Left lobe of liver (tissue), 2 donors: ENCODE measurements around the gene FAM221B. TPM values are rescaled to one million over a fixed set of nuclear protein-coding genes. Genes with fewer than 3 reads are reported as not detected.

Experiments
- ATAC-seq: fragments of 200-7000 bp; cut with Tn5 transposase; one replicate; pipeline ENCODE4 v1.9.1; 2020; ENCODE audit warnings: mild to moderate bottlenecking, moderate library complexity
- DNase-seq: peaks from one replicate; pipeline ENCODE4 v3.0.0-alpha.2; 2020; ENCODE audit warnings: low spot score
- total RNA-seq: library from RNA; stranded (reverse); gene quantifications from one replicate; pipeline ENCODE4 v1.2.1, GENCODE V29; 2021
- donor health status: DM: no; HTN: no; CAD: no; lungs with moderate emphysema.
- donor health status: DM: no; HTN: yes; CAD: no.

FAM221B gene
- total RNA-seq, 1 donor from 2014 or later = not detected

GRCh38 chr9:35847792-35848572 lies 19.4 kb upstream of the FAM221B start:
- no peak for ATAC-seq
- no peak for DNase-seq

- DNase-seq (no peak), ATAC-seq (no peak)
Measured at GRCh38 chr9:35845824-35846771, 17.6 kb upstream of the FAM221B start.

GRCh38 chr9:35844628-35845270 lies 16.2 kb upstream of the FAM221B start:
- DNase-seq = no peak
- peak; percentile 67 for ATAC-seq

- ATAC-seq (no peak), DNase-seq (no peak)
Measured at GRCh38 chr9:35842795-35843194, 14.3 kb upstream of the FAM221B start.

DNA sequence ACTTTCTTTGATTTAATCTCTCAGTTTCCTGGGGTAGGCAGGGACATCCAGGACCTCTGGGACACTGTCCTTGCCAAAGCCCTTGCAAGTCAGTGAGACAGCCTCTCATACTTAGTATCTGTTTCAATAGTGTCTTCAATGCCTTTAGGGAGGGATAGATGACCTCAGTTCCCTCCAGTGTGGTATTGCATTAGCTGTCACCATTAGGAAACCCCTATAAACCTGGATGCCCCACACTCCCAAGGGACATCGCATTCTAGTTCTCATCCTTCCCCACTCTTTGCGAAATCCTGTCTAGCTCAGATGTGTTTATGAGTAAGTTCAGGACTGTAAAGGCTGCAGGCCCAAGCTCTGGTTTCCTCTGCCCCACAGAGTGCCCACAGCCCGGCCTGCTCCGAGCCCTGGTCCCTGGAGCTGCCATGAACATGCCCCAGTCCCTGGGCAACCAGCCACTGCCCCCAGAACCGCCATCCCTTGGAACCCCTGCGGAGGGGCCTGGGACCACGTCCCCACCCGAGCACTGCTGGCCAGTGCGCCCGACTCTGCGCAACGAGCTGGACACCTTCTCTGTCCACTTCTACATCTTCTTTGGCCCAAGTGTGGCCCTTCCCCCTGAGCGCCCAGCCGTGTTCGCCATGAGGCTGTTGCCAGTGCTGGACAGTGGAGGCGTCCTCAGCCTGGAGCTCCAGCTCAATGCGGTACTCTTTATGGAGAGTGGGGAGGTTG lies 13.7 kb upstream of the FAM221B start:
- no peak for ATAC-seq

GRCh38 chr9:35841645-35841900 lies 13.0 kb upstream of the FAM221B start:
- ATAC-seq (no peak), DNase-seq (no peak)

More for the DNA sequence above, 13.7 kb upstream of the FAM221B start:
- no peak for DNase-seq

DNA sequence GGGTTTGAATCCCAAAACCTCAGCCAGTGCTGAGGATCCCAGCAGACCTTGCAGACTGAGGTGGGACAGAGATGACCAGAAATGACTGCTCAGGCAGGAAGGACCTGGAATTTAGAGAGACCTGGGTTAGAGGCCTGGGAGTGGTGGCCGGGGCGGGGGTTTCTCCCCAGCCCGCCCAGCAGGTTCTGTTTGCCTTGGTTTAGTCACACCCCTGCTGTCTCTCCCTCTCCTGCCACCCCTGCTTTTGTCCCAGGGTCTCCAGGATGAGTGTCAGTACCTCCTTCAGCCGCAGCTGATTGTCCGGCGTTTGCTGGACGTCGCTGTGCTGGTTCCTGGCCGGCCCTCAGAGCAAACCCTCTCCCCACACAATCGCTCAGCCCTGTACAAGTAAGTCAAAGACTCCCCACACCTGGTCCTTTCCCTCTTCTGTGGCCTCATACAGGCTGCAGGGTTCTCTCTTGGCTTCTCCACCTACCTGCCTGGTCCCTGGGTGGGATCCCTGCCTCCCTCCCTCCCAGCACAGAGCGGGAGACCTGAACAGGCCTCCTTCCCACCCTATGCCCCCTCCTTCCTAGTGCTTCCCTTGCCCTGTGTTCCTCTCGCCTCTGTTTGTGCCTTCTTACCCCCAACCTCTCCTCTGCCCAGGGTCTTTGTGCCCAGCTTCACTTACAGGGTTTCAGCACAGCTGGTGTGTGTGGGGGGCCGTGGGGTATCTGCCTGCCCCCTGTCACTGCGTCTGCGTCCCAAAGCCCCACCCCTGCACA lies 12.5 kb upstream of the FAM221B start:
- ATAC-seq (no peak), DNase-seq (no peak)

GRCh38 chr9:35839926-35840325 lies 11.4 kb upstream of the FAM221B start:
- no peak for DNase-seq
- no peak for ATAC-seq

GRCh38 chr9:35836595-35836994 lies 8.1 kb upstream of the FAM221B start:
- no peak for DNase-seq

GRCh38 chr9:35835766-35836165 lies 7.2 kb upstream of the FAM221B start:
- peak; percentile 76 for ATAC-seq
- no peak for DNase-seq

More at GRCh38 chr9:35836595-35836994, 8.1 kb upstream of the FAM221B start:
- no peak for ATAC-seq

DNA sequence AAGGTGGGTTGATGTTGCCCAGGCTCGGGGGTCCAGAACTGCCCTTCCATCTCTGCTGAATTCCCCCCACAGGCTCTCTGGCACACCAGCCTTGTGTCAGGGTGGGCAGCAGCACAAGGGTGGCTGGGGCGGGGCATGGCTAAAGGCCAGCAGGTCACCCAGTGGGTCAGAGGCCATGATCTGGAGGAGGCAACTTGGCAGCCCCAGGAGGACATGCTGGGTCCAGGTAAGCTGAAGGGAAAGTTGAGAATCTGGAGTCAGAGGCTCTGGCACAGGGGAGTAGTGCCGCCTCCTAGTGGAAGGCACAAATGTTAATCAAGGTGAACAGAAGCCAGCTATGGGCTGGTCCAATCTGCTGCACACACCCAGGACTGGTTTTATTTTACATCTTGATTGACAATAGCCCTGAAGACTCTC lies 6.7 kb upstream of the FAM221B start:
- DNase-seq (no peak), ATAC-seq (peak; percentile 13)

DNA sequence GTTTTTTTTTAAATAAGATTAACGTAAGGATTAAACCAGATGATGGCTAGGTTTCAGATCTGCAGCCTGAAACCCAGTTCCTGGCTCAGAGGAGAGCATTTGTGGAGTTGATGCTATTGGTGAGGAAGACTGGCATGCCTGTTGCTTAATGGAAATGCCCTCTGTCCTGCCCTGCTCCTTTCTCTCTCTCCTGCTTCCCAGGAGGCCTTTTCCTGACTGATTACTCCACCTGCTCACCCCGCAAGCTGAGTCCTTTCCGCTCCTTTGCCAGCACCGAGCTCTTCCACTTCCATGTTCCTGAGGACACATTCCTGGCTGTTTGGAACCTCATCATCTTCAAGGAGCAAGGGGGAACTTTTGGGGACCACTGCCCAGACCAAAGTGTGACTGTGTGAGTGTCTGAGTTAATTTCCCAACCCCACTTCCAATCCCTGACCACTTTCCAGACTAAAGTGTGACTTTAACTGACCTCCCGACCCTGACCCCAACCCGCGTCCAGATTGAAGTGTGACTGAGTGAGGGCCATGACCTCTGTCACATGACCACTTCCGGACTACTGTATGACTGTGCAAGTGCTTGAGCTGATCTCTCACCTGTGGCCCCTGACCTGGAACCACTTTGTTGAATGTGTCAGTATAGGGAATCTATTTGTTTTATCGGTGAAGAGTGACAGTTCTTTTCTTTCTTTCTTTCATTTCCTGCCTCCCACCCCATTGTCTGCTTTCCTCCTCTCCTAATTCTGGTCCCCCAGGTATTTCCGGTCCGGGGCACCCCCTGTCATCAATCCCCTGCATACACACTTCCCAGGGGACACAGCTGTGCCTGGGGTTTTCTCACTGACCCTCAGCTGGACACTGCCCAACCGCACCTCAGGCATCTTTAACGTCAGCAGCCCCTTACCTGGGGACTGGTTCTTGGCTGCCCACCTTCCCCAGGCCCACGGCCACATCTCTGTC lies 6.0 kb upstream of the FAM221B start:
- peak; percentile 66 for ATAC-seq
- DNase-seq = peak; percentile 74

DNA sequence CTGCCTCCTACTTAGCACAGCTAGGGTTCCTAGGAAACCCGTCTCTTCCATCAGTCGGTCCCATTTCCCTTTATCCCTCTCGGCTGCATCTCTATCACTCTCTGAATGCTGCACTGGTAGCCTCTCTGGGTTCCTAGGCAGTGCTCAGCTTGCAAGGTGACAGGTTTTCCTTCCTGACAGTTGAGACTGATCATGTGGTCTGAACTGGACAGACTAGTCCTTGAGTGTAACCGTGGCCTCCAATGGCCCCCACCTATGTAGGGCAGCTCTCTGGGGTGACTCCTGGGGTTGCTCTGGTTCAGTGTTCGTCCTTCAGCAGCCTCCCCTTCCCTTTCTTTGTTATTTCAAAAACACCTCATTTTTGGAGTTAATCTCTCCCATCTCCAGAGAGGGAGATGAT lies 4.3 kb upstream of the FAM221B start:
- ATAC-seq (no peak), DNase-seq (no peak)

- DNase-seq (no peak), ATAC-seq (no peak)
Measured at GRCh38 chr9:35831040-35831439, 2.5 kb upstream of the FAM221B start.

GRCh38 chr9:35829764-35830096 lies 1.2 kb upstream of the FAM221B start:
- no peak for DNase-seq
- no peak for ATAC-seq

- peak; percentile 95 for DNase-seq
- ATAC-seq = peak; percentile 91
Measured at GRCh38 chr9:35829084-35829763, 692 bp upstream of the FAM221B start, which contains the start of gene TMEM8B. TSS of gene TMEM8B (plus strand) at chr9:35829228. CDS start at chr9:35829448, 220 bp downstream.

GRCh38 chr9:35827486-35827885 lies 1.0 kb downstream of the FAM221B start:
- ATAC-seq = no peak

DNA sequence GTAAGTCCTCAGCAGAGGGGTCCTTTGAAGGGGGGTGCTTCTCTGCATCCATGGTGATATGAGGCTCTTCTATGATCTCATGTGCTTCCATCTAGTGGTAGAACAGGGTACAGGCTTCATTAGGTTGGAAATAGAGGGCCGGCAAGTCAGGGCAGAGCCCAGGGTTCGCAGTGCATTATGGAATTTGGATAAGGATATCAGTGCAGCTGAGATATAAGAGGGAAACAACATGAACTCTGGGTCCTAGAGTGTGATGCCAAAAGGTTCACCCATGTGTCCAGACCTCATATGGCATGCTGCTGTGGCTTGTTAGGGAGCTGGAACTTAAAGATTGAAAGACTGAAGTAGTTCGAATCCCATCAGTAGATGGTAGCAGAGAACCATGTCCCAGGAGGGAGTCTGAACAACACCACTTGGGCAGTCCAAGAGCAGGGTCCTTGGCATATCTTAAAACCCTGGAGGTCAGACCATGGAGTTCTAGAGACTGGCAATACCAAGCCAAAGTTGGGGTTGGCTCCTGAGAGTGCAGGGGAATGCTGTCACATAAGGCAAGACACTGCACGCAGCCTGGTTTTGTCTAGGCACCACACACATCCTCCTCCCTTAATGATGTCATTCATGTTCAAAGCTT lies 2.3 kb downstream of the FAM221B start:
- peak; percentile 67 for ATAC-seq
- no peak for DNase-seq

More at GRCh38 chr9:35827486-35827885, 1.0 kb downstream of the FAM221B start:
- no peak for DNase-seq
